ENCODE measurements around the gene ENPP6. TPM values are rescaled to one million over a fixed set of nuclear protein-coding genes. Genes with fewer than 3 reads are reported as not detected.

Gene ENPP6
- total RNA-seq, result not detected in 2 replicates

DNA sequence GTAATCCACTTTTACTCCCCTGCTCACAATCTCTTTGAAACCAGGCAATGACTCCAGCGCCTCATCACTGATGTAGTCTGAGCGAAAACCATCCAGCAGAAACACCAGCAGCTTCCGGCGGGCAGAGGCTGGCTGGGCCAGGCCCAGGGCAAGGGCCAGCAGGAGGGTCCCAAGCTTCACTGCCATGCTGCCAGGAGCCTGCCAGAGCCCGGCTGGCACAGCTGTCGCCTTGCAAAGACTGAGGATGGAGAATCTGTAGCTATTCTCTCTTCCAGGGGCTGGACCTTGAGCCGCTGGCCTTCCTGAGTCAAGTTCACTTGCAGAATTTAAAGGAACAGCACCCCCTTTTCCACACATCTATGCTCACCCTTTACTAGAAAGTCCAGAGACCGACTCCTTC lies at the start of gene ENPP6:
TSS of gene ENPP6 (minus strand) at position 240 of the 400 bp plus-strand sequence. CDS start at position 186, 54 bp downstream.

Data from cardiac ventricle fibroblast (primary cell).